Articular chondrocyte of knee joint (primary cell): ENCODE results near the gene CNNM1. TPM values are rescaled to one million over a fixed set of nuclear protein-coding genes. Genes with fewer than 3 reads are reported as not detected.

Source experiments
- total RNA-seq: library from RNA; depleted of rRNA; stranded (reverse); fragments of >200 nt; gene quantifications from 2 replicates; pipeline ENCODE4 v1.2.3, GENCODE V29; 2012

The CNNM1 gene
- 0.11 and 0.13 TPM in 2 replicates for total RNA-seq

DNA sequence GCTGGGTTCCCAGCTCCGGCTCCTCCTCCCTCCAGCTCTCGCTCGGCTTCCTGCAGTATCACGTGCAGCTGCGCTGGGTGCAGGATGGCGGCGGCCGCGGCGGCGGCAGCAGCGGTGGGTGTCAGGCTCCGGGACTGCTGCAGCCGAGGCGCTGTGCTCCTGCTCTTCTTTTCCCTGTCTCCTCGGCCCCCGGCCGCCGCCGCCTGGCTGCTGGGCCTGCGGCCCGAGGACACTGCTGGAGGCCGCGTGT is at the start of gene CNNM1:
CNNM1 (plus strand) TSS at position 53 of the 250 bp plus-strand sequence; CDS start at position 85, 32 bp downstream.

DNA sequence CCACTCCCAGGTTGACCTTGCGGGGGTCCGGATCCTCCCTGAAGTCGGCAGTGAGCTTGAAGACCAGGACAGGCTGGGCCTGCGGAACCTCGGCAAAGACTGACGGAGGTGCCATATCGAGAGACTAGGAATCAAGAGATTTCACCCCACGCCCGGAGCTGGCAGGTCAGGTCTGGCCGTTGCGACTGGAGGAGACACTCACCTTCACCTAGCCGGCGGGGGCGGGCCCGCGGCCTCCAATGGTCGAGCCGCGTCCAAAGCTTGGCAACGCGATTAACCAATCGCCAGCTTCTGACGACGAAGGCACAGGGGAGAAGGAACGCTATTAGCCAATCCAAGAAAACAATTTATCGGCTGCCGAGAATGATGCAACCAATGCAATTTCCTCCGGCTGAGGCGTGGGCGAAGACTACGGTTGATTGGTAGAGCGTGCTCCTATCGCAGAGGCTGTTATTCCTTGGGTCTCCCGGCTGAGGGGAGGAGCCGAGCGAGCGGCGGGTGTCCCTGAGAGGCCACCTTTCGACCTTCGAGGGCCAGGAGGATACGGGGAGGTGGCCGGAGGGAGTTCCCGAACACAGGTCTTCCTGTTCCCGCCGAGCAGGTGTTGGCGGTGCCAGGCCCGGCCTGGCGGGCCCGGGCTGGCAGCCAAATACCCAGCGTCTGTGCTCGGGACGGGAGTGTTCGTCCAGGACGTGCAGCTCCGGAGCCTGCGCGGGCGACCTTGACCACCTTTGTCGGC is 101.5 kb downstream of the CNNM1 start, which contains the start of gene GOT1:
GOT1 (minus strand) TSS at position 174 of the 739 bp plus-strand sequence; CDS start at position 115, 59 bp downstream.

Other genes starting within 250 kb of the CNNM1 start
- gene HPSE2, start 93.5 kb upstream of the CNNM1 start, total RNA-seq: not detected in 2 replicates
- 14.9 and 17.6 TPM in 2 replicates for gene GOT1, start 101.3 kb downstream of the CNNM1 start, total RNA-seq
- not detected in 2 replicates for gene NKX2-3, start 203.6 kb downstream of the CNNM1 start, total RNA-seq